ENCODE results near the gene ZSWIM6. TPM values are rescaled to one million over a fixed set of nuclear protein-coding genes. Genes with fewer than 3 reads are reported as not detected.

ZSWIM6 gene
- total RNA-seq, 2 experiments from 2014 or later, result 0.06 to 0.17 TPM

DNA sequence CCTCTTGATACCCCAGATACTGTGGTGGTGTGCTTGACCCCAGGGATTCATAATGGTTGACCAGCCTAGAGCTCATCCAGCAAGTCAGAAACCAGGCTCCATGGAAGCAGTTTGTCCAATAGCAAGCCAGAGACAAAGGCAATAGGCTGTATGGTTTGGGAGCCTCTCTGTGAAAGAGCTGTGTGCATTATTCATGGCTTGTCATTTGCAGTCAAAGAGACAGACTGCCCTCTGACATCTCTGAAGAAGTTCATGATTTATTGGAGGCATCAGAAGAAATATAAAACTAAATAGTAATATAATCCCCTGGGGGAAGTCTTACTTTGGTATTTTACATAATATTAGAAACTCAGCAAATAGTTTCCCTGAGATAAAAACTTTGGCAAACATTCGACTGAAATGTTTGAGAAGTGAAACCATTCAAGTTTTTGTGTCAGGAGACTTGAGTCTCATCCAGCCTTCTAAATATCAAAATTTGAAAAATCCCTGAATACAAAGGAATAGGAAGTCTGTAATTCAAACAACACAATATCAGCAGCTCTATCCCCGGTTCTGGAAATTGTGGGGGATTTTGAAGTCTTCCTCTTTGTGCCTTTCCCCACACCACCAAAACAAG, 250.3 kb downstream of the ZSWIM6 start:
- no peak overlapping the region for H2AFZ ChIP-seq (ENCODE audit: low read length)
- H3K27ac ChIP-seq (ENCODE audit: low read depth, low read length, poor library complexity, severe bottlenecking), result no peak overlapping the region
- H3K4me2 ChIP-seq (ENCODE audit: low read length), result no peak overlapping the region
- TF ChIP-seq EZH2phosphoT487 (IDR thresholded peaks at IDR 0.05; ENCODE audit: borderline replicate concordance, low read depth, low read length), result no peak
- TF ChIP-seq, protein P1, sequence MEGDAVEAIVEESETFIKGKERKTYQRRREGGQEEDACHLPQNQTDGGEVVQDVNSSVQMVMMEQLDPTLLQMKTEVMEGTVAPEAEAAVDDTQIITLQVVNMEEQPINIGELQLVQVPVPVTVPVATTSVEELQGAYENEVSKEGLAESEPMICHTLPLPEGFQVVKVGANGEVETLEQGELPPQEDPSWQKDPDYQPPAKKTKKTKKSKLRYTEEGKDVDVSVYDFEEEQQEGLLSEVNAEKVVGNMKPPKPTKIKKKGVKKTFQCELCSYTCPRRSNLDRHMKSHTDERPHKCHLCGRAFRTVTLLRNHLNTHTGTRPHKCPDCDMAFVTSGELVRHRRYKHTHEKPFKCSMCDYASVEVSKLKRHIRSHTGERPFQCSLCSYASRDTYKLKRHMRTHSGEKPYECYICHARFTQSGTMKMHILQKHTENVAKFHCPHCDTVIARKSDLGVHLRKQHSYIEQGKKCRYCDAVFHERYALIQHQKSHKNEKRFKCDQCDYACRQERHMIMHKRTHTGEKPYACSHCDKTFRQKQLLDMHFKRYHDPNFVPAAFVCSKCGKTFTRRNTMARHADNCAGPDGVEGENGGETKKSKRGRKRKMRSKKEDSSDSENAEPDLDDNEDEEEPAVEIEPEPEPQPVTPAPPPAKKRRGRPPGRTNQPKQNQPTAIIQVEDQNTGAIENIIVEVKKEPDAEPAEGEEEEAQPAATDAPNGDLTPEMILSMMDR (conservative IDR thresholded peaks at IDR 0.05; ENCODE audit: low read length), result no peak
- no peaks in the 10 kb centered on the region for H3K36me3 ChIP-seq (ENCODE audit: insufficient read depth, low read length)
- H3K9me3 ChIP-seq (ENCODE audit: low read length), result no peaks in the 10 kb centered on the region
- no peaks in the 10 kb centered on the region for H3K9me2 ChIP-seq (ENCODE audit: insufficient read depth, low read length)
- ChIA-PET CTCF (ENCODE audit: unreplicated experiment) (no interaction called here), POLR2A (no interaction called here)
- no peaks in the 10 kb centered on the region for H3K79me2 ChIP-seq (ENCODE audit: insufficient read depth, low read depth, low read length)
- no peak overlapping the region for H3K4me3 ChIP-seq (ENCODE audit: low read depth, low read length, poor library complexity, severe bottlenecking)
- intact Hi-C loops (cut with micrococcal nuclease; ENCODE audit: unreplicated experiment), result no loop called here
- DNase-seq (ENCODE audit: low spot score), result no peak
- no peaks in the 10 kb centered on the region for H4K20me1 ChIP-seq (ENCODE audit: insufficient read depth, low read length)
- no TSS peak for BruUV-seq (replicated peaks)
- no peaks in the 10 kb centered on the region for H3K4me1 ChIP-seq (ENCODE audit: insufficient read depth, low read length, poor library complexity, severe bottlenecking)

DNA sequence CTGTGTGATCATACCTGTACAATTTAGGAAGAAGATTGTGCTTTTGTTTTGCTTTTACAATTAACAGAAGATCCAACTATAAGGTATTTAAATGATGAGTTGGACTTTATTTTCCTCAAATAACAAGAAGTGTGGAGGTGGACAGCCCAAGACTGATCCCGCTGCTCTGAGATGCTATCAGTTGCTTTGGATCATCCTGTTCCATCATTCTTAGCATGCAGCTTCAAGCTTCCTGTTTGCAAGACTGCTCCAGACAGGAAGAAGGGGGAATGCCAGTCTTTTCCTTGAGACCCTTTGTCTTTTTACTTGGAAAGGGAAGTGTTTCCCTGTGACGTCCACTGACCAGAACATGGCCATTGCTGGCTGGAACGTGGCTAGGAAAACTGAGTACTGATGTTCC, 250.8 kb downstream of the ZSWIM6 start:
- CTCF ChIA-PET (ENCODE audit: unreplicated experiment), result no interaction called here
- TF ChIP-seq, protein P1 (conservative IDR thresholded peaks at IDR 0.05; ENCODE audit: low read length), result no peak
- no peak for TF ChIP-seq EZH2phosphoT487 (IDR thresholded peaks at IDR 0.05; ENCODE audit: borderline replicate concordance, low read depth, low read length)
- no peak overlapping the region for H2AFZ ChIP-seq (ENCODE audit: low read length)

More for the DNA sequence above, 250.8 kb downstream of the ZSWIM6 start:
- Histone ChIP-seq H4K20me1 (ENCODE audit: insufficient read depth, low read length) (no peaks in the 10 kb centered on the region), H3K36me3 (ENCODE audit: insufficient read depth, low read length) (no peaks in the 10 kb centered on the region), H3K9me3 (ENCODE audit: low read length) (no peaks in the 10 kb centered on the region), H3K4me1 (ENCODE audit: insufficient read depth, low read length, poor library complexity, severe bottlenecking) (no peaks in the 10 kb centered on the region), H3K4me3 (ENCODE audit: low read depth, low read length, poor library complexity, severe bottlenecking) (no peak overlapping the region), H3K9me2 (ENCODE audit: insufficient read depth, low read length) (no peaks in the 10 kb centered on the region), H3K4me2 (ENCODE audit: low read length) (no peak overlapping the region), H3K27ac (ENCODE audit: low read depth, low read length, poor library complexity, severe bottlenecking) (no peak overlapping the region), H3K79me2 (ENCODE audit: insufficient read depth, low read depth, low read length) (no peaks in the 10 kb centered on the region)
- intact Hi-C loops (cut with micrococcal nuclease; ENCODE audit: unreplicated experiment), result no loop called here
- no TSS peak for BruUV-seq (replicated peaks)
- DNase-seq (ENCODE audit: low spot score), result no peak
- POLR2A ChIA-PET, result interaction anchor here (0.6 kb wide), 2 partner anchors 388 to 456 kb away, joined by 3 read pairs; no protein-coding TSS in a partner anchor
